ENCODE data around the gene EFCAB8.

- TF ChIP-seq CSDC2 (CRISPR knock-in tag; IDR thresholded peaks at IDR 0.05) (no peak), ZNF565 (CRISPR knock-in tag; conservative IDR thresholded peaks at IDR 0.05; ENCODE audit: low read depth) (no peak), PPARA (CRISPR knock-in tag; IDR thresholded peaks at IDR 0.05; ENCODE audit: borderline replicate concordance) (no peak)
These were observed 87.0 kb downstream of the EFCAB8 start for GRCh38 chr20:32945710-32946221.

Data from SK-N-SH treated with all-trans-retinoic acid at 6 μM for 48 hours (cell line).